ENCODE results near the gene MROH8.

GRCh38 chr20:37220731-37221130, 41.4 kb upstream of the MROH8 start:
- no peak for TF ChIP-seq CTCF (conservative IDR thresholded peaks at IDR 0.05; ENCODE audit: low read length)
- TF ChIP-seq EZH2phosphoT487 (IDR thresholded peaks at IDR 0.05; ENCODE audit: borderline replicate concordance, low read depth, low read length) = no peak

All from OCI-LY7 (cell line).